ENCODE results near the gene SLC7A10. TPM values are rescaled to one million over a fixed set of nuclear protein-coding genes. Genes with fewer than 3 reads are reported as not detected.

SLC7A10 gene
- total RNA-seq, 1 experiment from 2014 or later = 1.1 TPM

- no peak for DNase-seq (ENCODE audit: low read depth, low spot score)
These were observed 7.8 kb downstream of the SLC7A10 start for GRCh38 chr19:33217881-33218280.

GRCh38 chr19:33216198-33216830, 9.3 kb downstream of the SLC7A10 start:
- Histone ChIP-seq H3K4me3 (ENCODE audit: low read depth in 2 of 2, low read length in 2 of 2) (no peak overlapping the region), H3K4me1 (ENCODE audit: control insufficient read depth, insufficient read depth, low read length) (no peaks in the 10 kb centered on the region), H3K36me3 (ENCODE audit: control insufficient read depth, insufficient read depth, low read length) (no peaks in the 10 kb centered on the region), H3K9me3 (ENCODE audit: control insufficient read depth, insufficient read depth, low read depth, low read length) (no peaks in the 10 kb centered on the region), H3K27ac (ENCODE audit: low read length) (no peak overlapping the region), H3K27me3 (ENCODE audit: control insufficient read depth, insufficient read depth, low read length) (no peaks in the 10 kb centered on the region; the same call in 1 of the 2 replicates)
- intact Hi-C loops (cut with micrococcal nuclease; ENCODE audit: unreplicated experiment) (no loop called here), in situ Hi-C loops (cut with HindIII; ENCODE audit: low pct_unique_long_range_greater_than_20kb, low sequenced_read_pairs) (no loop called here)
- TF ChIP-seq POLR2AphosphoS5 (IDR thresholded peaks at IDR 0.05; ENCODE audit: low read depth, low read length) (no peak), REST (IDR thresholded peaks at IDR 0.05; ENCODE audit: insufficient read depth in 1 of 2, low read depth in 2 of 2, low read length in 1 of 2) (no peak), TCF7L2 (IDR thresholded peaks at IDR 0.05; ENCODE audit: low read depth, low read length) (no peak), SIN3A (IDR thresholded peaks at IDR 0.05; ENCODE audit: borderline replicate concordance, insufficient read depth, low read depth, low read length) (no peak), CTCF (IDR thresholded peaks at IDR 0.05) (no peak)
- ChIA-PET CTCF (no interaction called here), POLR2A (interaction anchor here (0.7 kb wide), 1 partner anchor 734 kb away, joined by 3 read pairs; no protein-coding TSS in a partner anchor)
- ATAC-seq (no peak), DNase-seq (ENCODE audit: low read depth, low spot score) (no peak)
- BruUV-seq (replicated peaks) = no TSS peak

More at GRCh38 chr19:33217881-33218280, 7.8 kb downstream of the SLC7A10 start:
- Histone ChIP-seq H3K4me3 (ENCODE audit: low read depth in 2 of 2, low read length in 2 of 2) (no peak overlapping the region), H3K27me3 (ENCODE audit: control insufficient read depth, insufficient read depth, low read length) (no peaks in the 10 kb centered on the region; the same call in 1 of the 2 replicates), H3K4me1 (ENCODE audit: control insufficient read depth, insufficient read depth, low read length) (no peaks in the 10 kb centered on the region), H3K27ac (ENCODE audit: low read length) (no peak overlapping the region), H3K36me3 (ENCODE audit: control insufficient read depth, insufficient read depth, low read length) (no peaks in the 10 kb centered on the region), H3K9me3 (ENCODE audit: control insufficient read depth, insufficient read depth, low read depth, low read length) (no peaks in the 10 kb centered on the region)
- in situ Hi-C loops (cut with HindIII; ENCODE audit: low pct_unique_long_range_greater_than_20kb, low sequenced_read_pairs) (no loop called here), intact Hi-C loops (cut with micrococcal nuclease; ENCODE audit: unreplicated experiment) (no loop called here)
- ChIA-PET CTCF (no interaction called here), POLR2A (no interaction called here)
- no TSS peak for BruUV-seq (replicated peaks)
- ATAC-seq = no peak
- TF ChIP-seq SIN3A (IDR thresholded peaks at IDR 0.05; ENCODE audit: borderline replicate concordance, insufficient read depth, low read depth, low read length) (no peak), POLR2AphosphoS5 (IDR thresholded peaks at IDR 0.05; ENCODE audit: low read depth, low read length) (no peak), TCF7L2 (IDR thresholded peaks at IDR 0.05; ENCODE audit: low read depth, low read length) (no peak), CTCF (IDR thresholded peaks at IDR 0.05) (no peak), REST (IDR thresholded peaks at IDR 0.05; ENCODE audit: insufficient read depth in 1 of 2, low read depth in 2 of 2, low read length in 1 of 2) (no peak)

Data from Panc1 (cell line).